Endothelial cell of umbilical vein (primary cell): ENCODE data around the gene SH3PXD2A.

ENCODE experiments used
- MYC ChIP-seq: IDR thresholded peaks from one replicate; pipeline ENCODE4 v1.6.1; 2011; ENCODE audit warnings: mild to moderate bottlenecking, low read depth, low read length
- TF ChIP-seq, protein P1 (sequence below), 2 donors: IDR thresholded peaks; 1 replicate in 1 of 2; 2 replicates in 1 of 2; pipeline ENCODE4 v1.5.1; 2011; ENCODE audit warnings: low read length in 2 of 2, mild to moderate bottlenecking in 2 of 2, moderate library complexity in 2 of 2, control low read depth in 1 of 2, inconsistent platforms in 1 of 2, low read depth in 1 of 2; ENCODE audit not compliant: insufficient read depth in 1 of 2; ENCODE audit errors: extremely low read depth in 1 of 2

DNA sequence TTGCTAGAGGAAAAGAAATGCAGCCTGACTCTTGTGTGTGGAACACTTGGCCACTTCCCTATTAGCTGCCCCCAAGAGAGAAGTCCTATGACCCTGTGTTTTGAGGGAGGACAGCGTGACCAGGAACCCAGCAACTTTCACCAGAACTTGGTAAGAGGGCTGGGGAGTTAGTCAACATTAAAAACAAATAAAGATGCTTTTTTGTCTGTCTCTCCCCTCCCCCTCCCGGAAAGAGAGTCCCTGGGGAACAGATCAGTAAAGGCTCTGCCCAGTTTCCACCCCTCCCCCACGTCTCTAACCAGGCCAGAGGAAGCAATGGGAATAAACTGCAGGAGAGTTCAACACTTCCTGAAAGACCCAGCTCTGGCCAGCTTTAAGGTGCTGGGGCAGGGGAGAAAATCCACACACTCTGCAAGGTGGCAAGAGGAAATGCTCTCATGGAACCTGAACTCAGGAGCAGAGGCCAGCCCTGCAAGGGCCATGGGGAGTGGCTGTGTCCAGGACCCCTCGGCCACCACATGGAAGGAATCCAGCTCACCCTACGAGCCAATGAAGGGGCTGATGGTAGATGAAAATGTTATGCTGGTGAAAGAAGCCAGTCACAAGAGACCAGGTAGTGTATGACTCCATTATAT, 21.5 kb downstream of the SH3PXD2A start:
- TF ChIP-seq MYC: no peak
- TF ChIP-seq, protein P1, sequence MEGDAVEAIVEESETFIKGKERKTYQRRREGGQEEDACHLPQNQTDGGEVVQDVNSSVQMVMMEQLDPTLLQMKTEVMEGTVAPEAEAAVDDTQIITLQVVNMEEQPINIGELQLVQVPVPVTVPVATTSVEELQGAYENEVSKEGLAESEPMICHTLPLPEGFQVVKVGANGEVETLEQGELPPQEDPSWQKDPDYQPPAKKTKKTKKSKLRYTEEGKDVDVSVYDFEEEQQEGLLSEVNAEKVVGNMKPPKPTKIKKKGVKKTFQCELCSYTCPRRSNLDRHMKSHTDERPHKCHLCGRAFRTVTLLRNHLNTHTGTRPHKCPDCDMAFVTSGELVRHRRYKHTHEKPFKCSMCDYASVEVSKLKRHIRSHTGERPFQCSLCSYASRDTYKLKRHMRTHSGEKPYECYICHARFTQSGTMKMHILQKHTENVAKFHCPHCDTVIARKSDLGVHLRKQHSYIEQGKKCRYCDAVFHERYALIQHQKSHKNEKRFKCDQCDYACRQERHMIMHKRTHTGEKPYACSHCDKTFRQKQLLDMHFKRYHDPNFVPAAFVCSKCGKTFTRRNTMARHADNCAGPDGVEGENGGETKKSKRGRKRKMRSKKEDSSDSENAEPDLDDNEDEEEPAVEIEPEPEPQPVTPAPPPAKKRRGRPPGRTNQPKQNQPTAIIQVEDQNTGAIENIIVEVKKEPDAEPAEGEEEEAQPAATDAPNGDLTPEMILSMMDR (IDR thresholded peaks at IDR 0.05; ENCODE audit: extremely low read depth in 1 of 2, insufficient read depth in 1 of 2, low read depth in 1 of 2, low read length in 2 of 2): no peak
